ENCODE data around the gene CD9.

GRCh38 chr12:6182279-6182898, 17.8 kb upstream of the CD9 start:
- TF ChIP-seq NFRKB (IDR thresholded peaks at IDR 0.05) (no peak), FOXM1 (IDR thresholded peaks at IDR 0.05; ENCODE audit: borderline replicate concordance) (no peak), SUZ12 (IDR thresholded peaks at IDR 0.05) (no peak), BHLHE40 (IDR thresholded peaks at IDR 0.05; ENCODE audit: borderline replicate concordance) (no peak), FOXA1 (IDR thresholded peaks at IDR 0.05) (no peak), L3MBTL2 (conservative IDR thresholded peaks at IDR 0.05) (no peak), ELF4 (IDR thresholded peaks at IDR 0.05) (no peak), SP1 (IDR thresholded peaks at IDR 0.05) (no peak), PKNOX1 (IDR thresholded peaks at IDR 0.05) (no peak)

Measured in HEK293T (cell line).